ENCODE measurements around the gene FPGS.
A peak's percentile ranks its signal among the peaks of the same experiment; 100 is the strongest.
"Not testable (repeated sequence)": the region's sequence is repeated elsewhere in the genome, so short reads cannot be mapped to it uniquely, and the experiment has no call there.

The FPGS gene

DNA sequence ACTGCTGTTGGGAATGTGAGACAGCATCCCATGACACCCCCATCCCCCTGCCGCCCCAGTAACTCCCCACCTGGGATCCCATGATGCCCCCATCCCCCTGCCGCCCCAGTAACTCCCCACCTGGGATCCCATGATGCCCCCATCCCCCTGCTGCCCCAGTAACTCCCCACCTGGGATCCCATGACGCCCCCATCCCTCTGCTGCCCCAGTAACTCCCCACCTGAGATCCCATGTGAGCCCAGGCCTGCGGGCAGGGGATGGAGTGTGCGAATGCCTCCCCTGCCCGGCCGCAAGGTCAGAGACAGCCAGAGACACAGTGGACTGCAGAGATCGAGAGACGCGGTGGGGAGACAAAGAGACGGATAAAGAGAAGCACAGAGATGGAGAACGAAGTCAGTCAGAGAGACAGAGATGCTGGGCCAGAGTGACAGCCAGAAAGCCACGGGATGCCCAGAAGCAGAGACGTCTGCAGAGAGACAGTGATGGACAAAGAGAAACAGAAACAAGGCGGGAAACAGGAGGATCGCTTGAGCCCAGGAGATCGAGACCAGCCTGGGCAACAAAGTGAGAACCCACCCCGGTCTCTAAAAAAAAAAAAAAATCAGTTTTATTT lies 25.2 kb upstream of the FPGS start:
- TF ChIP-seq, protein P1, sequence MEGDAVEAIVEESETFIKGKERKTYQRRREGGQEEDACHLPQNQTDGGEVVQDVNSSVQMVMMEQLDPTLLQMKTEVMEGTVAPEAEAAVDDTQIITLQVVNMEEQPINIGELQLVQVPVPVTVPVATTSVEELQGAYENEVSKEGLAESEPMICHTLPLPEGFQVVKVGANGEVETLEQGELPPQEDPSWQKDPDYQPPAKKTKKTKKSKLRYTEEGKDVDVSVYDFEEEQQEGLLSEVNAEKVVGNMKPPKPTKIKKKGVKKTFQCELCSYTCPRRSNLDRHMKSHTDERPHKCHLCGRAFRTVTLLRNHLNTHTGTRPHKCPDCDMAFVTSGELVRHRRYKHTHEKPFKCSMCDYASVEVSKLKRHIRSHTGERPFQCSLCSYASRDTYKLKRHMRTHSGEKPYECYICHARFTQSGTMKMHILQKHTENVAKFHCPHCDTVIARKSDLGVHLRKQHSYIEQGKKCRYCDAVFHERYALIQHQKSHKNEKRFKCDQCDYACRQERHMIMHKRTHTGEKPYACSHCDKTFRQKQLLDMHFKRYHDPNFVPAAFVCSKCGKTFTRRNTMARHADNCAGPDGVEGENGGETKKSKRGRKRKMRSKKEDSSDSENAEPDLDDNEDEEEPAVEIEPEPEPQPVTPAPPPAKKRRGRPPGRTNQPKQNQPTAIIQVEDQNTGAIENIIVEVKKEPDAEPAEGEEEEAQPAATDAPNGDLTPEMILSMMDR (IDR thresholded peaks at IDR 0.05; ENCODE audit: low read depth, low read length, missing control alignments), result no peak
- no peak for DNase-seq (ENCODE audit: low read depth)
- H3K4me3 ChIP-seq (ENCODE audit: low read depth, low read length), result peak overlapping the region; percentile 72

DNA sequence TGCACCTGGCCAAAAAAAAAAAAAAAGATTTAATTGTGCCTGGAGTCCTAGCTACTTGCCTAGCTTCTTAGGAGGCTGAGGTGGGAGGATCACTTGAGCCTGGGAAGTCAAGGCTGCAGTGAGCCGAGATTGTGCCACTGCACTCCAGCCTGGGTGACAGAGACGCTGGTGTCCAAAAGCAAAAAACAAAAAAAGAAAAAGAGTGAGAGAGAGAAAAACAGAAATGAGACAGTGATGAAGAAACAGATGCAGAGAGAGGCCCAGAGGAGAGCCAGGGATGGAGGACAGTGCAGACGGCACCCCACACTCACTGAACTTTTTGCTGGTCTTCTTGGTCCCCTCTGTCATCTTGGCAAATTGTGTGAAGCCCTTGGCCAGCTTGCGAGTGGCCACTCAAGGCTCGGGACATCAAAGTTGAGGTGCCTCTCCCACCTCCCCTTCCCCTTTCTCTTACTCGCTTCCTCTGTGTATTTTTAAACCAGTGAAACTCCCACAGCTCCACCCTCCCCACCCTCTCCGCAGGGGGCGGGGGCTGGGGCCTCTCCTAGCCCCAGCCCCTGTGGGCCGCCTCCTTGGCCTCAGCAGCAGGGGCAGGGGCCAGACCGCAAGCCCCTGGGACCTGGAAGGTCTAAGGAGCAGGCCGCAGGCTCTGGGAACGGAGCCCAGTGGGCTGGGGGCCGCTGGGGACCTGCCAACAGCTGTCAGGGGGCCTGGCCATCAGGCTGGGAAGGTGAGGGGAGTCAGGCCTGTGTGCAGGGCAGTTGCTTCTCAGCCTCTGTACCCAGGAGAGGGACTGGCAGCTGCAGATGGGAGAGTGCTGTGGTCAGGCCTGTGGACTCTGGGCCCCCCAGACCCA lies 24.2 kb upstream of the FPGS start, which contains the start of gene SH2D3C:
Gene SH2D3C (minus strand): TSS at position 387 of the 856 bp plus-strand sequence. CDS start 39 bp downstream, at position 348.
- TF ChIP-seq, protein P1 (IDR thresholded peaks at IDR 0.05; ENCODE audit: low read depth, low read length, missing control alignments), result no peak
- H3K4me3 ChIP-seq (ENCODE audit: low read depth, low read length), result peak within 1 kb of the TSS; percentile 72

DNA sequence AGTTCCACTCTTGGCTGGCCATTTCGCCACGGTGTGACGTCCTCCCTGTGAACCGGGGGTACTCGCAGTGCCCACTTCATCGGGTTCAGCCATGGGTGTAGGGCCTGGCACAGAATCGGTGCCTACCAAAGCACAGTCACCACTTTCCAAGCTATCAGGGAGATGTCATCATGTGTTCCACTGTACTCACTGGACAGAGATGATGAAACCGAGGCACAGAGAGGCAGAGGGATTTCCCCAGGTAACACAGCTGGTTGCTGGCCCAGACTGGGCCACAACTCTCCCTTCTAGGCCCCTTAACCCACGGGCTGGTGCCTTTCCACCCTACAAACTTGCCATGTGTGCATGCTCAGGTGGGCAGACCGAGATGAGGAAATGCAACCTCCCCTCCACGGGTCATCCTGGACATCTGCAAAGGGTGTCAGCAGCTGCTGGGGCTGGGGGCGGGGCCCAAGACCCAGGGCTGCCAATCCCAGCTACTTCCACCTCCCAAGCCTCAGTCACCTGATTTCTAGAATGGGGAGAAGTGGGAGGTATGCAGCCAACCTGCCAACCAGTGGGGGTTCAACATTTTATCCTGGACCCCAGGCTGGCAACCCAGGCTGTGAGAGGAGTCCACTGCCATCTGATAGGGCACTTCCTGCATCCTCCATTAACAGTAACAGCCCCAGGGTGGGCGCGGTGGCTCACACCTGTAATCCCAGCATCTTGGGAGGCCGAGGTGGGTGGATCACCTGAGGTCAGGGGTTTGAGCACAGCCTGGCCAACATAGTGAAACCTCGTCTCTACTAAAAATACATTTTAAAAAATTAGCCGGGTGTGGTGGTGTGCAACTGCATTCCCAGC lies 23.3 kb upstream of the FPGS start:
- peak overlapping the region; percentile 72 for H3K4me3 ChIP-seq (ENCODE audit: low read depth, low read length)
- TF ChIP-seq, protein P1 (IDR thresholded peaks at IDR 0.05; ENCODE audit: low read depth, low read length, missing control alignments), result no peak
- DNase-seq (ENCODE audit: low read depth), result peak; percentile 82

More for the DNA sequence above, 24.2 kb upstream of the FPGS start, which contains the start of gene SH2D3C:
- DNase-seq (ENCODE audit: low read depth), result no peak

DNA sequence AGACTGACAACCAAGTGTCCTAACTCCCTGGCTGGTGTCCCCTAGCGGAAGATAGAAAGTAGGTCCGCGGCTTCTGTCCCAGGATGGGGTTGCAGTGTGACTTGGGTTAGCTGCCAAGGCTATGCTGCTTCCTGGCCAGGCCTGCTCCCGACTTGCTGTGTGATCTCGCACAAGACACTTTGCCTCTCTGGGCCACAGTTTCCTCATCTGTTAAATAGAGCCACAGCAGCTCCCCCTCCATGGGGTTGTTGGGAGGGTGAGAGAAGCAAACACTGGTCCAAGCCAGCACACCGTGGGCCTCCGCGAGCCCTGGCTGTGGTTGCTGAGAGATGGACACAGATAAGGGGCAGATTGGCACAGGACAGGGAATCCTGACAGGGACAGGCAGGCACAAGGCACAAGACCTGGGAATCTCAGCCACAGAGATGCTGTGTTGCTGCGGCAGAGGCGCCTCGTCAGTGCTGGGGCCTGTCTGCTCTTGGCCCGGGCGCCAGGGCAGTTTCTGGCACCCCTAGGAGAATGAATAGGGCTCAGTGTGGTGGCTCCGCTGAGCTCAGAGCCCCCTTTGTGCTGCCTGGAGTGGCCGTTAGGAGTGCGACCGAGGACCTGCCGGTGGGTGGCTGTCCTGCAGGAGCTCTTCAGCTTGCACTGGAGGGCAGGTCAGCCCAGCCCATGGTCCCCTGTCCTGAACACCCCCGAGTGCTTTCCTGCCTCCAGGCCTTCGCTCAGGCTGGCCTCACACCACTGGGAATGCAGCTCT lies 22.4 kb upstream of the FPGS start:
- DNase-seq (ENCODE audit: low read depth), result no peak
- TF ChIP-seq, protein P1 (IDR thresholded peaks at IDR 0.05; ENCODE audit: low read depth, low read length, missing control alignments), result no peak
- H3K4me3 ChIP-seq (ENCODE audit: low read depth, low read length), result no peak overlapping the region

DNA sequence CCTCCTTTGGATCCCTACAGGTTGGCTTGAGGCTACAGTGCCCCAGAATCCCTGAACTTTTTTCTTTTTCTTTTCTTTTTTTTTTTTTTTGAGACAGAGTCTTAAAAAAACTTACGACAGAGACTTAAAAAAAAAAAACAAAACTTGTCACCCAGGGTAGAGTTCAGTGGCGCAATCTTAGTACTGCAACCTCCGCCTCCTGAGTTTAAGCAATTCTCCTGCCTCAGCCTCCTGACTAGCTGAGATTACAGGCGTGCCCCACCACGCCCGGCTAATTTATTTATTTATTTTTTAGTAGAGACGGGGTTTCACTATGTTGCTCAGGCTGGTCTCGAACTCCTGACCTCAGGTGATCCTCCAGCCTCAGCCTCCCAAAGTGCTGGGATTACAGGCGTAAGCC lies 21.8 kb upstream of the FPGS start:
- not testable (repeated sequence) for H3K4me3 ChIP-seq (ENCODE audit: low read depth, low read length); DNase-seq (ENCODE audit: low read depth)

DNA sequence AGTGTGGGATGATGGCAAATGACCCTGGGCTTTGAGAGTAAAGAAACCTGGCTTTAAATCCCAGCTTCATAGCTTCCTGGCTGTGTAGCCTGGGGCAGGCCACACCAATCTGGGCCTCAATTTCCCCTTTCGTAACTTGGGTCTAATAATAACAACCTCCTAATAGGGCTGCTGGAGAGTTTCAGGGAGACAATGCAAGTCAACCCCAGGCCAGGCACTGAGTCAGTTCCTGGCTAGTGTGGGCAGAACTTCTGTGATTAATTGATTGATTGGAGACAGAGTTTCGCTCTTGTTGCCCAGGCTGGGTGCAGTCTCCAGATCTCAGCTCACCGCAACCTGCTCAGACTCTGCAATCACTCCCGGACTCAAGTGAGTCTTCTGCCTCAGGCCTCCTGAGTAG lies 20.9 kb upstream of the FPGS start:
- no peak overlapping the region for H3K4me3 ChIP-seq (ENCODE audit: low read depth, low read length)
- no peak for DNase-seq (ENCODE audit: low read depth)
- TF ChIP-seq, protein P1 (IDR thresholded peaks at IDR 0.05; ENCODE audit: low read depth, low read length, missing control alignments), result no peak

All from GM12864 (cell line).